K562 (cell line): ENCODE data around the gene RSPH6A. TPM values are rescaled to one million over a fixed set of nuclear protein-coding genes. Genes with fewer than 3 reads are reported as not detected.

ENCODE experiments used
- HCFC1 ChIP-seq: IDR thresholded peaks from 2 replicates; pipeline ENCODE4 v1.6.1; 2012; ENCODE audit warnings: low read depth, low read length, improper control_type of control experiment
- HMGN3 ChIP-seq: IDR thresholded peaks from 2 replicates; pipeline ENCODE4 v1.6.1; 2011; ENCODE audit warnings: borderline replicate concordance, low read depth, mild to moderate bottlenecking, mixed read lengths, low read length; ENCODE audit not compliant: insufficient read length; ENCODE audit errors: extremely low read depth
- HMGXB4 ChIP-seq: sonication (generic); formaldehyde crosslinking; IDR thresholded peaks from 2 replicates; pipeline ENCODE4 v1.8.1; 2023; ENCODE audit warnings: mild to moderate bottlenecking, missing genetic modification reagents
- HNRNPUL1 ChIP-seq: fragments of 200-400 bp; formaldehyde crosslinking; IDR thresholded peaks from 2 replicates; pipeline ENCODE4 v1.6.1; 2017; ENCODE audit warnings: low read length
- RBFOX2 ChIP-seq: fragments of 200-400 bp; formaldehyde crosslinking; IDR thresholded peaks from 2 replicates; pipeline ENCODE4 v1.6.1; 2017; ENCODE audit warnings: low read depth, mild to moderate bottlenecking, low read length, moderate library complexity
- ZNF318 ChIP-seq, 2 experiments: fragments of 450-650 bp; IDR thresholded peaks; 2 replicates each; pipeline ENCODE4 v1.6.1; 2016; ENCODE audit warnings: mild to moderate bottlenecking in 2 of 2, borderline replicate concordance in 1 of 2, low read depth in 1 of 2, moderate library complexity in 1 of 2
- polyA plus RNA-seq, 8 experiments: library from polyadenylated mRNA; depleted of rRNA in 4 of 8; stranded (reverse) in 5 of 8; unstranded in 3 of 8; fragments of >200 nt; fragmentation: Nextera tagmentation in 2 of 8; fragmentation: Illumina TruSeq in 1 of 8; extraction: Ambion mirVana in 2 of 8; extraction: Trizol in 1 of 8; gene quantifications; 2 replicates each; pipeline versions ENCODE4 v1.2.1 to v1.2.3, GENCODE V29; 2011 to 2014; ENCODE audit warnings: inconsistent platforms in 1 of 8, missing spikeins in 1 of 8
- total RNA-seq, 7 experiments: library from RNA; depleted of rRNA in 6 of 7; stranded (reverse); fragments of >200 nt in 6 of 7; fragmentation: Illumina TruSeq in 2 of 7; extraction: Trizol in 2 of 7; gene quantifications; 2 replicates each; pipeline versions ENCODE4 v1.2.1 to v1.2.3, GENCODE V29; 2011 to 2021; ENCODE audit warnings: low replicate concordance in 1 of 7

Gene RSPH6A
- total and polyA plus RNA-seq, 9 of the 15 experiments (the other 6 are each of a cell fraction or from before 2014, with no cell fraction given), result 0.03 to 0.15 (median 0.07) TPM; not detected in 5

GRCh38 chr19:45785781-45786532, 29.2 kb downstream of the RSPH6A start (continued):
- TF ChIP-seq HMGXB4 (CRISPR knock-in tag), result no peak
- no peak for TF ChIP-seq ZNF318 (IDR thresholded peaks at IDR 0.05; ENCODE audit: borderline replicate concordance in 1 of 2, low read depth in 1 of 2)
- no peak for TF ChIP-seq HNRNPUL1
- peak; percentile 41 for TF ChIP-seq RBFOX2
- peak; percentile 13 for TF ChIP-seq HMGN3
- TF ChIP-seq HCFC1, result no peak
